Panc1 (cell line): ENCODE results near the gene CFAP206. TPM values are rescaled to one million over a fixed set of nuclear protein-coding genes. Genes with fewer than 3 reads are reported as not detected.
A peak's percentile ranks its signal among the peaks of the same experiment; 100 is the strongest.

Experiments
- ATAC-seq: fragments of 200-7000 bp; cut with Tn5 transposase; 2 replicates; pipeline ENCODE4 v1.9.1; 2020; ENCODE audit warnings: mild to moderate bottlenecking, moderate library complexity
- Bru-seq: library from RNA; stranded (reverse); fragments of 400-500 nt; gene quantifications from one replicate; lab custom pipeline; 2021; lab: Mats Ljungman, UMichigan
- BruChase-seq, 2 experiments: library from RNA; stranded (reverse); fragments of 400-500 nt; gene quantifications; one replicate each; lab custom pipeline; 2021; lab: Mats Ljungman, UMichigan
- BruUV-seq: library from RNA; stranded (reverse); fragments of 400-500 nt; replicated peaks from 2 replicates; lab custom pipeline; 2021; lab: Mats Ljungman, UMichigan
- CTCF ChIA-PET: fragments of 300-600 bp; sonication (Branson Sonifier 250); formaldehyde crosslinking; loops from one replicate; lab custom pipeline; 2022; ENCODE audit warnings: antibody characterized with exemption; lab: Charles Lee
- POLR2A ChIA-PET: fragments of 300-600 bp; sonication (Branson Sonifier 250); formaldehyde crosslinking; loops from one replicate; lab custom pipeline; 2022; ENCODE audit warnings: antibody characterized with exemption; lab: Charles Lee
- DNase-seq: peaks from one replicate; pipeline ENCODE4 v3.0.0-alpha.2; 2010; ENCODE audit warnings: low read depth, low spot score
- H3K27ac ChIP-seq: 2 replicates; pipeline ENCODE4 v1.5.1; 2011; ENCODE audit warnings: mild to moderate bottlenecking, low read length, inconsistent platforms
- H3K27me3 ChIP-seq: fragments of 200-500 bp; sonication (Bioruptor generic); 2 replicates; pipeline ENCODE4 v1.6.0; 2014; ENCODE audit warnings: low read length, inconsistent platforms; ENCODE audit not compliant: control insufficient read depth, insufficient read depth
- H3K36me3 ChIP-seq: fragments of 200-500 bp; sonication (Bioruptor generic); 2 replicates; pipeline ENCODE4 v1.5.1; 2014; ENCODE audit warnings: inconsistent platforms, mild to moderate bottlenecking, low read length, moderate library complexity; ENCODE audit not compliant: control insufficient read depth, insufficient read depth
- H3K4me1 ChIP-seq: 2 replicates; pipeline ENCODE4 v1.5.1; 2011; ENCODE audit warnings: inconsistent platforms, mild to moderate bottlenecking, low read length, moderate library complexity; ENCODE audit not compliant: control insufficient read depth, insufficient read depth
- H3K4me3 ChIP-seq, 2 experiments: 2 replicates each; pipeline ENCODE4 v1.5.1; 2011 to 2012; ENCODE audit warnings: low read depth in 2 of 2, low read length in 2 of 2, mild to moderate bottlenecking in 2 of 2, inconsistent platforms in 1 of 2, moderate library complexity in 1 of 2
- H3K9me3 ChIP-seq: fragments of 200-500 bp; sonication (Bioruptor generic); 2 replicates; pipeline ENCODE4 v1.5.1; 2014; ENCODE audit warnings: low read depth, mild to moderate bottlenecking, inconsistent platforms, low read length, moderate library complexity; ENCODE audit not compliant: control insufficient read depth, insufficient read depth
- CTCF ChIP-seq: fragments of 450-650 bp; IDR thresholded peaks from 2 replicates; pipeline ENCODE4 v1.5.1; 2017; ENCODE audit warnings: mild to moderate bottlenecking
- POLR2AphosphoS5 ChIP-seq: IDR thresholded peaks from 2 replicates; pipeline ENCODE4 v1.6.1; 2012; ENCODE audit warnings: mild to moderate bottlenecking, low read depth, low read length, moderate library complexity
- REST ChIP-seq, 2 experiments: IDR thresholded peaks; 2 replicates each; pipeline ENCODE4 v1.6.1; 2011 to 2012; ENCODE audit warnings: low read depth in 2 of 2, control low read depth in 1 of 2, low read length in 1 of 2, mild to moderate bottlenecking in 1 of 2, moderate library complexity in 1 of 2; ENCODE audit not compliant: insufficient read depth in 1 of 2
- SIN3A ChIP-seq: IDR thresholded peaks from 2 replicates; pipeline ENCODE4 v1.6.1; 2012; ENCODE audit warnings: low read depth, mild to moderate bottlenecking, low read length, moderate library complexity, borderline replicate concordance; ENCODE audit not compliant: insufficient read depth
- TCF7L2 ChIP-seq: IDR thresholded peaks from 2 replicates; pipeline ENCODE4 v1.6.1; 2011; ENCODE audit warnings: mild to moderate bottlenecking, low read depth, low read length, inconsistent platforms
- in situ Hi-C: cut with HindIII; loops from 2 replicates; pipeline ENCODE4 v1.10.0; 2016; ENCODE audit warnings: low sequenced_read_pairs, low pct_unique_long_range_greater_than_20kb
- intact Hi-C: fragments of 100-400 bp; cut with micrococcal nuclease; formaldehyde crosslinking; loops from one replicate; pipeline ENCODE4 v1.10.0; 2022; ENCODE audit not compliant: unreplicated experiment
- long read RNA-seq: library from polyadenylated mRNA; unstranded; transcript quantifications from one replicate; pipeline ENCODE4 v2.0.0, GENCODE V29; 2021; ENCODE audit not compliant: unreplicated experiment
- polyA plus RNA-seq: library from polyadenylated mRNA; unstranded; fragments of >200 nt; gene quantifications from one replicate; pipeline ENCODE4 v1.2.1, GENCODE V29; 2012; ENCODE audit warnings: missing spikeins; ENCODE audit not compliant: insufficient read length
- total RNA-seq: library from RNA; stranded (reverse); gene quantifications from one replicate; pipeline ENCODE4 v1.2.1, GENCODE V29; 2021; ENCODE audit not compliant: unreplicated experiment

CFAP206 gene
- 2.4 TPM for total RNA-seq
- 1.4 TPM for polyA plus RNA-seq
- percentile 28 among the genes with signal in this experiment for Bru-seq, nascent RNA
- percentile 43 among the genes with signal in this experiment for BruChase-seq, experiment 1, labeled RNA remaining after a 2-hour chase
- BruChase-seq, experiment 2, labeled RNA remaining after a 6-hour chase = percentile 53 among the genes with signal in this experiment
- long read RNA-seq, partial matches to known transcripts = 1 of 3 reads
- long read RNA-seq, other reads (novel, unspliced or antisense) = 1 of 3 reads

GRCh38 chr6:87407901-87408720 lies at the start of gene CFAP206:
Gene CFAP206 (plus strand): TSS chr6:87407972. CDS start chr6:87409840, 1,868 bp downstream.
- DNase-seq (peak; percentile 51), ATAC-seq (peak; percentile 95)
- intact Hi-C loops = loop anchor here (5.0 kb wide), 1 partner anchor 64 kb away; the partner anchor contains the start of gene SLC35A1
- H3K4me3 ChIP-seq = peak within 1 kb of the TSS; percentile 89 to 95
- TF ChIP-seq SIN3A (0 out of 2 replicates have a peak, but pooled peaks have one; percentile 71), POLR2AphosphoS5 (no peak), TCF7L2 (peak; percentile 67), CTCF (peak; percentile 24; the same call in 1 of the 2 replicates), REST (IDR thresholded peaks at IDR 0.05; ENCODE audit: insufficient read depth in 1 of 2, low read depth in 2 of 2, low read length in 1 of 2) (no peak)
- H3K27me3 ChIP-seq = no peaks in the 10 kb centered on the region
- H3K27ac ChIP-seq = peak within 1 kb of the TSS; percentile 97
- H3K9me3 ChIP-seq = no peaks in the 10 kb centered on the region
- peaks cover 7% of the 10 kb centered on the region; the same call in 1 of the 2 replicates for H3K4me1 ChIP-seq
- in situ Hi-C loops = no loop called here
- POLR2A ChIA-PET = interaction anchor here (0.5 to 0.8 kb wide), 7 partner anchors 8 to 1948 kb away, joined by 3 to 5 read pairs (median 4); no protein-coding TSS in a partner anchor
- BruUV-seq = no TSS peak
- no peaks in the 10 kb centered on the region for H3K36me3 ChIP-seq
- CTCF ChIA-PET = no interaction called here

- TF ChIP-seq CTCF = no peak
- TF ChIP-seq REST (IDR thresholded peaks at IDR 0.05; ENCODE audit: insufficient read depth in 1 of 2, low read depth in 2 of 2, low read length in 1 of 2) = no peak
- no peak overlapping the region for H3K27ac ChIP-seq
- CTCF ChIA-PET = interaction anchor here (0.5 kb wide), 1 partner anchor 24 kb away, joined by 4 read pairs; no protein-coding TSS in a partner anchor
- H3K27me3 ChIP-seq = no peaks in the 10 kb centered on the region
- intact Hi-C loops (no loop called here), in situ Hi-C loops (no loop called here)
- DNase-seq (no peak), ATAC-seq (no peak)
- no peaks in the 10 kb centered on the region for H3K4me1 ChIP-seq
- no peaks in the 10 kb centered on the region for H3K9me3 ChIP-seq
- POLR2A ChIA-PET = no interaction called here
- H3K4me3 ChIP-seq = no peak overlapping the region
- H3K36me3 ChIP-seq = no peaks in the 10 kb centered on the region
- no TSS peak for BruUV-seq
Measured at GRCh38 chr6:87364602-87365252, 43.0 kb upstream of the CFAP206 start.
